Measurements from ENCODE around the gene PRDM11. TPM values are rescaled to one million over a fixed set of nuclear protein-coding genes. Genes with fewer than 3 reads are reported as not detected.

Gene PRDM11
- total RNA-seq, 1 donor from 2014 or later = 32.8 TPM

DNA sequence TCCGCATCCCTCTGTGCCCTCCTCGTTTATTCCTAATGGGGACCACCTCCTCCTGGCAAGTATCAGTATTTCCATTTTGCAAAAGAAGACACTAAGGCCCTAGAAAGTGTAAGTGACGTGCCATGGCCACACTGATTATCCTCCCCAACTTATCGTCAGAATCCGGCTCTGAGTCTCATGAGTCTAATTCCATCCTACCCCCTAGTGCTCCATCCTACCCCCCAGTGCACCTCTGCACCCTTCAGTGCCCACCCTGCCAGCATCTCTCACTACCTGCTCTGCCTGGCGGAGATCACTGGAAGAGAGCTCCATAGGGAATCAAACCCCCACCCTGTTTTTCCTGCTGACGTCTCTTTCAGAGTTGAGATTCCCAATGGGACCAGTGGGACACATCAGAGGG, 31.8 kb downstream of the PRDM11 start:
- DNase-seq = no peak

DNA sequence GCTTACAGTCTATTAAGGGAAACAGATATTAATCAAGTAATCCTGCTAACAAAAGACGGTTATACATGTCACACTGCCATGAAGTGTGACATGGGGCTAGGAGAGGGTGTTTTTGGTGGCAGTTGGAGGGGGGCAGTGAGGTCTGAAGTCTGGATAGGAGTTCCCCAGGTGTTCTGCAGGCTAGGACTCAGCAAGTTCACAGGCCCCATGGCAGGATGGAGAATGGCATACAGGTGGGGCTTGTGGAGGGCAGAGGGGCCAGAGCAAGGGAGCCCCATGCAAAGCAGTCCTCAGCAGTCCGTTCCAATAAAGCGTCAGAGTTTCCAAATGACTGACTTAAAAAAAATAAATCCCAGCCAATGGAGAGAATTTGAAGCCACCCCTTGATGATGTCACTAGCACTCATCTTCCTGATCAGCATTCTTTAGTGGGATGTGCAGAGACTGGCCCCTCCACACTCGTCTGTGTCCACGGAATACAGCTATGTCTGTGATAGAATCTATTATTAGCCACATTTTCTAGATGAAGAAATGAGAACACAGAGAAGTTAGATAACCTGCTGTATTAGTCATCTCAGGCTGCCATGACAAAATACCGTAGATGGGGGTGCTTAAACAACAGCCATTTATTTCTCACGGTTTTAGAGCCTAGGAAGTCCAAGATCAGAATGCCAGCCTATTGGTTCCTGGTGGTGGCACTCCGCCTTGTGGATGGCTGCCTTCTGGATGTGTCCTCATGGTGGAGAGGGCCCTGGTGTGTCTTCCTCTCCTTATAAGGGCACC, 32.6 kb downstream of the PRDM11 start:
- no peak for DNase-seq

DNA sequence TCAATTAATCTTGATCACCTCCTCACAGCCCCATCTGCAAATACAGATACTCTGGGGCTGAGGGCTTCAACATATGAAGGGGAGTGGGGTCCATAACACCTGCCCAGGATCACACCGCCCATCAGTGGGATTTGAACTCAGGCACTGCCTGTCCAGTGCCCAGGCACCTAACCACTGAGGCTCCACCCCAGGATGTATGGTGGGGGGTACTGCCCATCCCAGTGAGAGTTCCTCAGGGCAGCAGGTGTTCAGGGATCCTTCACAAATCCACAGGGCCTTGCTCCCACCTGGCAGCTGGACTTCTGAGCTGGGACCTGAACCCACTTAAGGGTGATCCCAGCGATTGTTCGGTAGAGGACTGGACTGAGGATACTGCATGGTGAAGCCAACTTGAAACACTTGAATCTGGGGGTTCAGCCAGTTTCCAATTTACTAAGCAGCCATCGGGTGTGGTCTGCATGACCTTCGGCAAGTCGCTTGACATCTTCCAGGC, 33.3 kb downstream of the PRDM11 start:
- peak; percentile 20 for DNase-seq

DNA sequence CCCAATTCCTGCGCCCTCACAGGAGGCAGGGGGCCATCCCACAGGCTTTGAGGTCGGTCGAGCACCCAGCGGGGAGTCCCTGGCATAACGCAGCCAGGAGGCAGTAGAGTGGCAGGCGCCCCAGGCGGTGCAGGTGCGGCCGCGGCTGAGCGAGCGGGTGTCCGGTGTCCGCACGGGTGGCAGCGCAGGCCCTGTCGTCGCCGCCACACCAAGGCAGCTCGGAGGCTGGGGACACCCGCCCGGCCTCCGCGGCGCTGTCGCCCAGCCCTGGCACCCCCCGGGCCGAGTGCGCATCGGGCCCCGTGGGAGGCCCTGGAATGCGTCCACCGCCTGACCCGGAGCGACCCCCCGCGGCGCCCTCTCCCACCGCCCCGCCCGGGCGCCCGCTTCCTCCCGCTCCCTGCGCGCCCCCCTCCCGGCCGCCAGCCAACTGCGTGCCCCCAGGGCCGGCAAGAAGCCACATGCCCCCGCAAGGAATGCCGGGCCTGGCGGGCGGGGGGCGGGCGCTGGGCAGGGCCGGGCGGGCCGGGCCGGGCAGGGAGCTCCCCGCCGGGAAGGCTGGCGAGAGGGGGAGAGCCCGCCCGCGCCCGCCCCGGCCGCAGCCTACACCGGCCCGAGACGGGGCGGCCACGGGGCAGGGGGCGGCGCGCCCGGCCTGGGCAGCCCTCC, 33.9 kb downstream of the PRDM11 start:
- DNase-seq = peak; percentile 86

DNA sequence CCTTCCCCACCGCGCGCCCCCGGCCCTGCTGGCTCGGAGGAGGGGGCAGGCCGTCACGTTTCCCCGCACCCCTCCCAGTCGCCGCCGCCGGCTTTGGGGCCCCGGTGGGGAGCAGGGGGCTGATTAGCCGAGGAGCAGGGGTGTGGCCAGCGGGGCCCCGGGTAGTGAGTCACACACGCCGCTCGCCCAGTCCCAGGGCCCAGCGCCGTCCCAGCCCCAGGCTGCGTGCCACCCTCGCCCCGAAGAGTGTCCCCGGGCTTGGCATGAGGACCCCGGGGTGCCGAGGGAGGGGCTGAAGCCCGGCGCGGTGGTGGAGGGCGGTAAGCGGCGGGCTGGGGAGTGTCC, 34.4 kb downstream of the PRDM11 start:
- DNase-seq = peak; percentile 85

DNA sequence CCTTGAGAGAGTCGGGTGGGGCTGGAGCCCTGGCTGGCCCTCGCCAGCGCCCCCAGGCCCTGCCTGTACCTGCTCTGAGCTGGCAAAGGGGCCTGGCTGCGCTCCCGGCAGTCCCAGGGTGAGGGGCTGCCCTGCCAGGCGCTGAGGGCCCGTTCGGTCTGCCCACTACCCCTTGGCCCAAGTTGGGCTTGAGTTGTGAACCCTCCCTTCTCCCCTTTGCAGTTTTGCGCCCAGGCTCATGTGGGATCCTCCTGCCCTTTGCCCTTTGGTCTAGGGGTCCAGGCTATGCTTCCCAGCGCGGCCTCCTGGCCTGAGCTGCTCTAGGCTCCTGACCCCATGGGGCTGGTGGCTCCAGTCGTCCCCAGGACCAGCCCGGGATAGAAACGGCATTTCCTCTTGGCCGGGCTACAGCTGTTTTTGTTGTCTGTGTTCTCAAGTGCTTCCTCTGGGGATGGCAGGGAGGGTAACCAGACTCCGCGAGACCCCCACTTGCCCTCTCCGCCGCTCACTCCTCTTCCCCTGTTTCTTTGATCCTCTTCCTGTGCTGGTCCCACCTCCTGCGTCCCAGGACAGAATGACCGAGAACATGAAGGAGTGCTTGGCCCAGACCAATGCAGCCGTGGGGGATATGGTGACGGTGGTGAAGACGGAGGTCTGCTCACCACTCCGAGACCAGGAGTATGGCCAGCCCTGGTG, 34.9 kb downstream of the PRDM11 start:
- peak; percentile 73 for DNase-seq

DNA sequence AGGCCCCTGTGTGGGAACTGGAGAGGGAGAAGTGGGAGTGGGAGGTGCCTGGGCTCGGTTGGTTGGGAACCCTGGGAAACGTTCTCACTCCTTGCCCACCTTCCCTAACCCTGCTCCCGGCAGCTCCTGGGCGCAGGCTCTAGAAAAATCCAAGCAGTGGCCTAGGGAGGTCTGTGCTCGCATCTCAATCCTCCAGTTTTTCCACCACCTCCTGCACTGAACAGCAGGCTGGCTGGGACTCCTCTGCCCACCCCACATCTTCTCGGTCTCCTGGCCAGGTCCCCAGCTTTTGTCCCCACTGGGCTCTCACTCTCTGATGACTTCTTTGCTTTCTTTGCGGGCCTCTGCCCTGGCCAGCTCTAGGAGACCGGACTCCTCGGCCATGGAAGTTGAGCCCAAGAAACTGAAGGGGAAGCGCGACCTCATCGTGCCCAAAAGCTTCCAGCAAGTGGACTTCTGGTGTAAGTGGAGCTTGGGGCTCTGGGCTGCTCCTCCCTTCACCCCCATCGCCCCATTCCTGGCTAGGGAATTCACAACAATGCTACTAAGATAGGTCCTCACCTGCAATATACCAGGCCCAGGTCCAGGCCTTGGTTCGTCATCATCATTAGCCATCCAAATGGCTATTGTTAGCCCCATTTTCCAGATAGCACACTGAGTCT, 35.6 kb downstream of the PRDM11 start:
- DNase-seq = no peak

DNA sequence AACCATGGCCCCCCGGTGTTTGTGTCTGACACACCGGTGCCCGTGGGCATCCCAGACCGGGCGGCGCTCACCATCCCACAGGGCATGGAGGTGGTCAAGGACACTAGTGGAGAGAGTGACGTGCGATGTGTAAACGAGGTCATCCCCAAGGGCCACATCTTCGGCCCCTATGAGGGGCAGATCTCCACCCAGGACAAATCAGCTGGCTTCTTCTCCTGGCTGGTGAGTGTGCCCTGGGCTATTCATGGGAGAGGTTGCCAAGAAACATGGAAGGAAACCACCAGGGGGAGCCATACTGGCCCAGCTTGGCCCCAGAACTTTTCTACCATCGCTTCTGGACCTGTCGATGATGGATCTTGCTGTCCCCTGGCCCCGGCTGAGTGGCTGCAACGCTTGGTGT, 36.5 kb downstream of the PRDM11 start:
- DNase-seq = peak; percentile 51

DNA sequence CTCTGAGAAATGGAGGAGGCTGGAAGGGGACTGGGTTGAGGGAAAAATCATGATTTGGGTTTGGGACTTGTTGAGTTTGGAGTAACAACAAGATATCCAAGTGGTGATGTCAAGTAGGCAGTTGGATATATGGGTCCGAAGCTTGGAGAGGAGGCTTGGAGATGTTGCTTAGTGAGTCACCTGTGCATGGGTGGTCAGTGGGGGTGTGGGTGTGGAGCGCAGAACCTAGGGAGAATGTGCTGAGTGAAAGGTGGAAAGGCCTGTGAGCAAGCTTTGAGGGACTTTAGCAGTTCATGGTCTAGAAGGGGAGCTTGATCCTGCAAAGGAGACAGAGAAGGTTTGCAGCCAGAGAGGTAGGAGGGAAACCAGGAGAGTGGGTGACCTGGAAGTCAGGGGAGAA, 38.2 kb downstream of the PRDM11 start:
- no peak for DNase-seq

DNA sequence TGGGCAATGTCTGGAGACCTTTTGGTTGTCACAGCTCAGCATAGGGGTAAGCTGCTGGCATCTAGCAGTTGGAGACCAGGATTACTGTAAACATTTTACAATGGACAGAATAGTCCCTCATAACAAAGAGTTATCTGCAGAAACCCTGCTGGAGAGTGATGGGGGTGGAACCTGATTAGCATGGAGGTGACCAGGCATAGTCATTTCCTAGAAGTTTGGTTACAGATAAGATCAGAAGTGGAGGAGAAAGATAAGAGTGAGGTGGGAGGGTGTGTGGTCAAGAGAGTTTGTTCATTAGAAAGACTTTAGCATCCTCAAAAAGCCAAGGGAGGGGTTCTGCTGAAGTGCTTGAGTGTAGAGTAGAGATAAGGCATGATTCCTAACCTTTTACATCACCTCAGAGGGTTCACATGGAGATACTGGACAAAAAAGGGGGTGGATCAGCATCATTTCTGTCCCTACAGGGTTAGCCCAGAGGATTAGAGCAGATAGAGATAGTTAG, 38.8 kb downstream of the PRDM11 start:
- DNase-seq = no peak

DNA sequence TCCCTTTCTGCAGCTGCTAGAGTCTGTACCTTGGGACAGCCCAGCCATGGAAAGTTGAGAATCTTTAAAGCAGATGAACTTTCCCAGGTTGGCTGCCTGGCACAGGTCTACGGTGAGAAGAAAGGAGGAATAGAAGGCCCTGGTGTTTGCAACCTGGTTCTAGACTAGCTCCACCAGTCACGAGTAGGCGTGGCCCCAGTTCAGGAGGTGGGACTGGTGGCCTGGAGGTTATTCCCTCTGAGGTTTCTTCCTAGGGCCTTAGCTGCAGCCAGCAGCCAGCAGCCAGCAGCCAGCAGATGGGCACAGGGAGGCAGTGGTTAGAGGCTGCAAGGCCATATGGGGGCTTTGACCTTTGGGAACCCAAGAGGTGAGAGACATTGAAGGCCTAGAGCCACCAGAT, 40.9 kb downstream of the PRDM11 start:
- DNase-seq = no peak

DNA sequence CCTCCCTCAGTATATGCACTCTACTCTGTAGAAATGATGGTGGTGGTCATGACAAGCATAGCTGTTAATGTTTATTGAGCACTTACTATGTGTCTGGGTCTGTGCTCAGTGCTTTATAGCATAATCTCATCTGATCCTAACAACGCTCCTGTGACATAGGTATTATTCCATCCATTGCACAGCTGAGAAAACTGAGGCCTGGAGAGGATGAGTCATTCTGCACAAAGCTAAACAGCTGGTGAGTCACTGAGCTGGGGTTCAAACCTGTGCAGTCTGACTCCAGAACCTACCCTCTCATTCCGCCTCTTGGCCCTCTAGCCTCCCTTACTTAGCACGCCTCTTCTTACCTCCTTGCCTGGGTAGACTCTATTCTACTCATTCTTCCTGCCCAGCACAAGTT, 41.7 kb downstream of the PRDM11 start:
- no peak for DNase-seq

DNA sequence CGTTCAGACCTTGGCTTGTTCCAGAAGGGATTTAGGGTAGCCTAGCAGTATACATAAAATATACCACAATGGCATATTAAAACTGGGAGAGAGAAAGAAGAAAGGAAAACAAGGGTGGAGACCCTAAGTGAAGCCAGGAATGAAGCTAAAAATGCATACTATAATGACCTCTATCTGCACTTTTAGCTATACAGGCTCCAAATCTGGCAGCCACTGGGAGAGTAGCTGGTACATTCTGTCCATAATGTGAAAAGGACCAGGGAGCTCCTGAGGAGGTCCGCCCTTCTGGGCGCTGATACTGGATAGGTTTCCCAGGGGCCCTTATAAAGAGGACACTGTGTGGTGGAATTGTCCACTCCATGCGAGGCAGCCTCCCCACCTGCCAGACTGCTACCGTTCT, 42.8 kb downstream of the PRDM11 start:
- no peak for DNase-seq

DNA sequence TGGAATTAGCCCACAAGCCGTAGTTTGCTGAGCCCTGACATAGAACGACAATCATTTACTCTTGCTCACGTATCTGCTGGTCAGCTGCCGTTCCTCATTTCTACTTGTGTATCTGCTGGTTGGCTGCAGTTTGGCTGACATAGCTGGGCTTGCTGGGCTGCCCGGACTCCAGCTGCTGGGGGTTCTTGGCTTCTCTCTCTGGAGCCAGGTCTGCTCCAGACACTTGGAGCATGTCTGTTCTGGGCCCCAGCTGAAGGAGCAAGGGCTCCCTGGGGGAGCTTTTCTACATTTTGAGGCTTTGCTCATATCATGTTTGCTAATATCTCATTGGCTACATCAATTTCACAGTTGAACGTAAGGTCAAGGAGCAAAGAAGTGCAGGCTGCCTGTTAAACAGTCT, 47.3 kb downstream of the PRDM11 start:
- DNase-seq = peak; percentile 81

DNA sequence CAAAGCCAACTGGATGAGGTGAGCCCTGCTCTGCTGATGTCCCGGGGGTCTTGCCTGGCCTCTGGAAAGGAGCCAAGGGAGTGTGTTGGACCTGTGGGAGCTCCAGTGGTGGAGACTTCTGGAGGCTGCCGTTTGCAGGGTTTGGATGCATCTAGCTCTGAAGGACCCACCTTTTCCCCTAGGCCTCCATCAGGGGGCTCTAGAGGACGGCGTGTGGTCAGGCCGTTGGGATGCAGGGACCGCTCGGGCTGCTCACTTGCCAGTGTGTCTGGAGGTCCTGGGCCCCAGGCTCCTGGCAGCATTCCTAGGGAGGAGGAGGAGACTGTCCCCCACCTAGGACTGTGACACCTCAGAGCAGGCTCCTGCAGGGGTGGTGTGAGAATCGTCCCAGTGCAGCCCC, 58.3 kb downstream of the PRDM11 start:
- peak; percentile 40 for DNase-seq

DNA sequence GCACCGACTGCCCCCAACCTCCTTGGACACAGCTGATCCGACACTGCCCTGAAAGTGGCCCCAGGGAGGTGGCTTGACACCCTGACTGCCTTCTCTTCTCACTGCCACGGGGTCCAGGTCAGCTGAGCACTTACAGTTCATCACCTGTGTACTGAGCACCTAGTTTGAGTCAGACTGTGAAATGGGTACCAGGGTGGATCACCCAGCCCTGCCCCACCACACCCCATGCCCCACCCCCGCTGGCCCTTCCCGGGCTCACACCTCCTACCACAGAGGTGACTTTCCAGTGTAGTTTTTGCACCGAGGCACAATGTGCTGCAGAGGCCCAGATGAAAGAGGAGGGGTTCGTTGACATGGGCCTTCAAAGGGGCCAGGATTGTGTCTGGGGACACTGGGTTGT, 59.5 kb downstream of the PRDM11 start:
- DNase-seq = no peak

DNA sequence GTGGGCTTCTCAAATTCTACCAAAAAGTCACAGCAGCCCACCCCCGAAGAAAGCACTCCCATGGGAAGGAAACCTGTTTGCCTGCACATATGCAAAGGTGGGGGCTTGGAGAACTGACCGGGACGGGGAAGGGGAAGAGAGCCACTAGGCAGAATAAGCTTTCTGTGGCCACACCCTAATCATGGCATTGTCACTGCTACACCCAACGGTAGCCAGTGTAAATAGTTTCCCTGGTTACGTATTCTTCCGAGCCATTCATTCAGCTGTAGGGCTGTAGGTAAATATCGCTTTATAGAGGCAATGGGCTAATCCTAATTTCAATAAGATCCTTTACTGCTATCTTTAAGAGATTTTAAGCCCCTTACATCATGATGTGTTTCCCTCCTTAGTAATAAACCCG, 61.7 kb downstream of the PRDM11 start:
- DNase-seq = peak; percentile 56

DNA sequence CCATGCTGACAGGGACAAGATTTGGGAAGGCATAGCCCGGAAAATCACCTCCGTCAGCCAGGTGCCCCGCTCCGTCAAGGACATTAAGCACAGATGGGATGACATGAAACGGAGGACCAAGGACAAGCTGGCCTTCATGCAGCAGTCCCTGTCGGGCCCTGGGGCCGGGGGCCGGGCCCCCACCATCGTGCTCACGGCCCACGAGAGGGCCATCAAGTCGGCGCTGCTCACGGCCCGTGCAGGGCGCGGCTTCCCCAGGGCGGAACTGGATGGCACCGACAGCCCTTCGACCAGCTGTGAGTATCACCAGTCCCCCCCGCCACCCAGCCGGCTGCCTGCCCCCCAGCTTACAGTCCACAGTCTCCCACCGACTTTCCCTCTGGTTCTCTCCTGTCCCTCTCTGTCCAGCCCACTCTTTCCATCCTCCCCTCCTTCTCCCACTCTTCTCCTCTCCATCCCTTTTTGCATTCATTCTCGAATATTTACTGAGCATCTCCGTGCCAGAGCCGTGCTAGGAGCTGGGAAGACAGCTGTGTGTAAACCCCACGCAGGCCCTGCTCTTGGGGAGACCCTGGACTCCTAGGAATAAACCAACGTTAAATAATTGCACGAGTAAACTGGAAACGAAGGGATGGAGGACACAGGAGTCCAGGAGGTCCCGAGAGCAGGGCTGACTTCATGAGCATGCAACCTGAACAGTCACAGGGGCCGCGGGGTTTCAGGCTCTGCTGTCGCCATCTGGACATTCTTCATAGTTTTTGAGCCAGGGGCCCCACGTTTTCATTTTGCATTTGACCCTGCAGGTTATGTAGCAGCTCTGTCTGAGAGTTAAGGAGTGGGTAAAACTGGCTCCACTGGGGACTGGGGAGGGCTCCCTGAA, 62.8 kb downstream of the PRDM11 start:
- DNase-seq = no peak

DNA sequence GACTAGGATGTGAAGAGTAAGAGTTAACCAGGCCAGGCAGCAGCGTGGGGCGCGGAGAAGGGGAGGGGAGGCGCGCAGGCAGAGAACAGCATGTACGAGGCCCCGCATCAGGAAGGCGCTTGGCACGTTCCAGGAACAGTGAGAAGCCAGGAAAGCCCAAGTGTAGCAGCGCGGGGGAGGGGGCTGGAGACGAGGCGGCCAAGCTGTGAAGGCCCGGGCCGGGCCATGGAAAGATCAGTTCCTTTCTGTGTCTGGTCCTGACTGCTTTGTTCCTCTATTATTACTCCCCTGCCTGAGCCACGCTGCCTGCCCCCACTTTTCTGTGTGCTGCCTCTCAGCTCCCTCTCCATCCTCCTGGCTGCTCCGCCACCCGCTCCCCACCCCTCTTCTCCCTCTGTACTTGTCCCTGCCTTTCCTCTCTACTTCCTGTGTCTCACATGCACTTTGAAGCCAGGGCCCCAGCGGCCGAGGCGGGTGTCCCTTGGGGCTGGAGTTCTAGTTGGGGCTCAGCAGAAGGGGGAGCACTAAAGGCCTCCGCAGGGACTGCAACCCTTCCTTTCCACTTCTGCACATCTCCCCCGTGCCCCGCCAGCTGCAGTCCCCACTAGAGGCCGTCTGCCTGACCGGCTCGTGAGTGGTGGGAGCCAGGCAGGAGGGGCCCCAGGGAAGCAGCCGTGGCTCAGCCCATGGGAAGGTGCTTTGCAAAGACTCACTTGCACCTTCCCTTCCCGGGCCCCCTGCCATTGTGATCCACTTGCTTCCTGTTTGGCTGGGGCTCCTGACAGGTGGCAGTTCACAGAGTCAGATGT, 63.7 kb downstream of the PRDM11 start:
- DNase-seq = peak; percentile 98

DNA sequence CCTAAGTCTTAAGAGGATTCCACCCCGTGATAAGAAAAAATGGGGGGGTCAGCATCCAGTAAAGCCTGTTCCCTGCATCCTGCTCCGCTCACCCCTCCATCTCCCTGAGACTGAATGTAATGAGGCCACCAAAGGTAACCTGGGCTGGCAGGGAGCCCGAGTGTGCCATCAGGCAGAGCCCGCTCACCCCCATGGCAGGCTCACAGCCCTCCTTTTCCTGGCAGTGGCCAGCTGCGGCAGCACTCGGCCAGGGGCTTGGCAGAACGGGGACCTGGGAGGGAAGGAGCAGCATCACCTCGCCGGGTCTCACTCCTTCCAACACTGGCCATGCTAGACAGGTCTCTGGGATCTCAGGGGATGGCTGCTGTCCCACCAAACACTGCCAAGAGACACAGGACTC, 64.4 kb downstream of the PRDM11 start:
- no peak for DNase-seq

DNA sequence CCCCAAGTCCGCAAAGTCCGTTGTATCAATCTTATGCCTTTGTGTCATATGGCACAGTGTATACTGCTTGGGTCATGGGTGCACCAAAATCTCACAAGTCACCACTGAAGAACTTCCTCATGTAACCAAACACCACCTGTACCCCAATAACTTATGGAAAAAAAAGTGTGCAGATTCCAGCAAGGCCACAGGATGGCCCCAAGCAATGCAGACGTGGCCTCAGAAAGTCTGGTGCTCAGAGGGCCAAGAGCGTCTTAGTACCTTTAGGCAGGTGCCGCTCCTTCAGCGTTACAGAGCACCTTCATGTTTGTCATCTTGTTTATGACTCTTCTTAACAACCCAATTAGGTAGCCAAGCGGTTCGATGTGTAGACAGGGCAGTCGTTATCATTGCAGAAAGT, 65.3 kb downstream of the PRDM11 start:
- DNase-seq = no peak
